SH-SY5Y (cell line): ENCODE measurements around the gene CENPB.

Source experiments
- GATA2 ChIP-seq: IDR thresholded peaks from 2 replicates; pipeline ENCODE4 v1.6.1; 2011; ENCODE audit warnings: mild to moderate bottlenecking, low read depth, low read length
- GATA3 ChIP-seq: IDR thresholded peaks from 2 replicates; pipeline ENCODE4 v1.6.1; 2011; ENCODE audit warnings: low read depth, mild to moderate bottlenecking, low read length, moderate library complexity

GRCh38 chr20:3778976-3779375 lies 7.6 kb downstream of the CENPB start:
- TF ChIP-seq GATA2 (no peak), GATA3 (no peak)
